Right lung (tissue), 5 donors: ENCODE data around the gene BCAR3. TPM values are rescaled to one million over a fixed set of nuclear protein-coding genes. Genes with fewer than 3 reads are reported as not detected.
"Not testable (repeated sequence)": the region's sequence is repeated elsewhere in the genome, so short reads cannot be mapped to it uniquely, and the experiment has no call there.

ENCODE experiments used
- DNase-seq, 2 donors: peaks; one replicate each; pipeline ENCODE4 v3.0.0-alpha.2; 2013
- polyA plus RNA-seq, 5 donors: library from polyadenylated mRNA; unstranded; fragments of 120-200 nt; gene quantifications; one replicate each; pipeline versions ENCODE4 v1.2.1 to v1.2.3, GENCODE V29; 2013; ENCODE audit warnings: inconsistent platforms in 1 of 5, low replicate concordance in 1 of 5; ENCODE audit not compliant: insufficient read length in 5 of 5, insufficient read depth in 1 of 5

The BCAR3 gene
- polyA plus RNA-seq, 5 donors, result 15.6 to 20.0 (median 17.6) TPM

- no peak for DNase-seq
Measured at GRCh38 chr1:93599479-93599878, 82.2 kb downstream of the BCAR3 start.

DNA sequence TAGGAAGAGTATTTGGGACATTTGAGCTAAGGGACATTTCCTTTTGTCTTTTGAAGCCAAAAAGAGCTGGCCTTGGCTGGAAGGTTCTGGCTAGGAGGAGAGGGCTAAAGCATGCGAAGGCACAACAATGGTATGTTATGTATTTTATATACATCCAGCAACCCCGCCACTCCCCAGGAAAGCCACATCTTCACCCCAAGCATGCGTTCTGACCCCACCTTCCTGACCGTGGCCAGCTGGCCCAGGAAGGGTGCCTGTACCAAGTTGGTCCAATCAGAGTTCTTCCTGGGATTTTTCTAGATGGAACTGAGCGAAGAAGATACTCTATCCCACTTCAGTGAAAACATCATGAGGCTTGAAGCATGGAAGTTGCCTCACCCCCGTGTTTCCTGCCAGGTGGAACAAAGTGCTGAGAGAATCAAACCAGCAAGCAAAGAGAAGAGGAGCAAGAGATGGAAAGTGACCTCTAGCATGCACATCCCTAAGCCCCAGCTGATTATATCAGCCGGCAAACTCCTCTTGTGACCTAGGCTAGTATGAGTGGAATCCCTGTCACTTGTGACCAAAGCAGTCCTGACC is 82.7 kb downstream of the BCAR3 start:
- no peak for DNase-seq

- no peak for DNase-seq
Measured at GRCh38 chr1:93598396-93598795, 83.2 kb downstream of the BCAR3 start.

DNA sequence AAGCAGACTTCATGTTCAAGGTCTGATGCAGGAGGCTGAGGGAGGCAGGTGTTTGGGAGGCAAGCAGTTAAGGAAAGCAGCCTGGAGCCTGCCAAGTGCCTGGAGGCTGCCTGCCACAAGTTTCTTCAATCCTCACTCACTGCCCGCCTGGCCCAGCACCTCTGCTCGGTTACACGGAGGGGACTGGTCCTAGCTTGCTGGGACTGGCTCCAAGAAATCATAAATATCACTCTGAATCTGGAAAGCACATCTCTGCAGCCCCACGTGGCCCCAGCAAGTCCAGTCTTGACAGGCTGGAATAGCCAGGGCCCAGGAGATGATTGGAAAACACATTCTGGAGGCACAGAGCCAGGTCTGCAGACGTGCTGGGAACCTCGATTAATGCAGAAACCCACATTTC is 83.9 kb downstream of the BCAR3 start:
- peak in 1 of 2 donors; percentile 36 for DNase-seq

- DNase-seq, result no peak
Measured at GRCh38 chr1:93596329-93597089, 85.1 kb downstream of the BCAR3 start.

DNA sequence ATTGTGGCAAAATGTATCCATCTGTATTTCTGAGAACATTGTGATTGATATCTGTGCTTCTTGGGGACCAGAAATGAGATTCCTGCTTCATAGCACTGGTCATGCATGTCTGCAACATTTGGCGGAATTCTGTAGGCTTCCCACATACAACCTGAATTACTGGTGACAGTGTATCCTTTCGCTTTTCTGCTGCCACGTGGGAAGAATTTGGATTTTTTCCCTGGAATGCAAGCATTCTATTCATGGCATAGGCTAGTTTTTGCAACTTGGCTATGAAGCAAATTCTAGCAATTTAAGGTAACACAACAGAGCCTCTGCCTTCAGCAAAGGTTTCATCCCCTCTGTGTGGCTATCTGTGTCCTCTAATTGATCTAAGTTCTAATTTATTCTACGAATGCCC is 85.9 kb downstream of the BCAR3 start:
- no peak for DNase-seq

DNA sequence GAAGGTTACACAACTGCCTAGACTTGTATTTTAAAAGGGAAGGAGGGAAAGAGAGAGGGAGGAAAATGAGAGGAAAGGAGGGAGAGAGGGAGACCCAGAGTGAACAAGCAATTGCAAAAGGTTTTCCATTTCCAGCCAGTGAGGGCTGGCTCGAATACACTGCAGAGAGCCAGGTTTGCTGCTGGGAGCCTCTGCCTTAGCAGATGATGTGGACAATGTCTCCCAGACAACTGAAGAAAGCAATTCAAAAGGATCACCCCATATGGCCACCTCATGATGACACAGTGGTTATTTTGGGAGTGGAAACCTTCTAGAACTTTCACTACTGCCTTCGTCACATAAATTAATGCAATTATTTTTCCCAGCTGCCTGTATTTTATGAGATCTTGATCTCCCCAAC is 86.4 kb downstream of the BCAR3 start:
- no peak for DNase-seq

DNA sequence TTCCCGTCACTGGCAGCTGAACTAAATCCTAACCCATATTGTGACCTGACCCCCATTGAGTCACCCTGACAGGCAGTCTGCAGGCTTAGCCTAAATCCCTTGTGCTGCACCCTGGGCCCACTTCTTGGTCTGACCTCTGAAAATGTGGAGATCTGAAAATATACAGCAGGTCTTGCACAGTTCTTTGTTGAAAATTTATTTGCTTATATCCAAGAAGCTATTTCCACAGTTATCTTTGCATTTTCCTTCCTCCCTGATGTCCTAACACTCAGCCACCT is 87.1 kb downstream of the BCAR3 start:
- DNase-seq, result no peak

DNA sequence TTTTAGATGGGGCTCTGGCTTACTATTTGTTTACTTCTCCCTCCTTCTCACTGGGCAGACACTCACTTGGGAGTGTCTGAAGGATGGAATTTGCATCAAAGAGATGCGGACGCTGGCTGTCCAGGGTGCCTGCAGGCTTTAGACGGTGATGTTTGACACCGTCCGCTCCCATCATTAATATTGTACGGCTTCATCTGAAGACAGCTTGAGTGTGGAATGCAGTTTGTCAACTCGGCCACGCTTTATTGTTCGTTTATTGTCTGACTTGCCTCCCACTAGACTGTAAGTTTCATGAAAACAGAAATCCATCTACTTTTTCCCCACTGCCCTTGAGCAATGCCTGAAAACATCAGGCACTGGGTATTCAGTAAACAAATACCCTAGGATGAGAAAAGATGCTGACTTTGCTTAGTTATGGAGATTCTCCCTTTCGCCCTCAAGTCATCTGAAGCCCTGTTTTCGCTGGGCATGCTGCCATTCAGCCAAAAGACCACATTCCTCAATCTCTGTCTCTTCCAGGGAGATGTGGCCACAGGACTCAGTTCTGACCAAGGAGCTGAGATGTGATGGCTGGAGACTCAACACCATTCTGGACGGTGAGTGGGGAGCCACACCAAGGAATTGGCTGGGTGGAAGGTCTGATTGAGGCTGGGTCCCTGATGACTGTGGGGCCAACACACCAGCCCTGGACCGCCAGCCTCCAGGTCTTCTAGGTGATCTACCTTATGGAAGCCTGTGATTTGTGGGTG is 87.6 kb downstream of the BCAR3 start:
- no peak for DNase-seq

- DNase-seq, result no peak
Measured at GRCh38 chr1:93592551-93592949, 89.1 kb downstream of the BCAR3 start.

DNA sequence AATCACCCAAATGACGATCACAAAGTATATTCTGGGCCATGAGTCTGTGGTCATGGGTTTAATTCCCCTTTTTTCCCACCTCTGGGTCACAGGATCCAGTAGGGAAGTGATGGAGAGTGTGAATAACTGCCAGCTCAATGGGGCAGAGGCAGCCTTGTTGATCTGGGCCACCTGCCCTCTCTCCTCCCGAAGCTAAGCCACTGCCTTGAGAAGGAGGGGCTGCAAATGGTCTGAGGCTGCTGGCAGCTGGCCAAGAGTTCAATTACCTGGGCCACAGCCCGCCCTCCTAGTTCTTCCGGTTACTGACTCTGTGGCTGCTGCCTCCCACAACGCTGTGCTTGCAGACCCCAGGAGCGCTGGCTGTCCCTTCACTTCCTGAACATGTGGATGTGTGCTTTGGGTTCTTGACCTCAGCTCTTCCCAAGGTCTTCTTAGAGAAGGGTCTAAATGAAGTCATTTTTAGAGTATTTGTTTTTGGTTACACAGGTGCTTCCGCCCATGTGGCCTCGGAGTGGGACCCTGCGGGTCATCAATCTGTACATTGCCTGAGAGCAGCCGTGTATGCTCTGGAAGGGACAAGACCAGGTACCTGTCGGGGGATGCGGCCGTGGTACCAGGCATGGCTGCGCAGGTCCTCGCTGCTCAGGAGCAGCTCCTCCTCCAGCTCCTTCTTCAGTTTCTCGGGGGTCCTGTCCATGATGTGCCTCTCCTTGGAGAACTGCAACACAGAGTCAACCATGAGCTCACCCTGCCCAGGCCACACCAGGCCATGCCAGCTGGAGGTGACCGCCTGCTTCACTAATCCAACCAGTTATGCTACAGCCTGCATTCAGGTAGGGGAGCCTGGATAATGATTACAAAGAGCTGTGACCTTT is 89.7 kb downstream of the BCAR3 start:
- DNase-seq, result peak; percentile 44 to 47

DNA sequence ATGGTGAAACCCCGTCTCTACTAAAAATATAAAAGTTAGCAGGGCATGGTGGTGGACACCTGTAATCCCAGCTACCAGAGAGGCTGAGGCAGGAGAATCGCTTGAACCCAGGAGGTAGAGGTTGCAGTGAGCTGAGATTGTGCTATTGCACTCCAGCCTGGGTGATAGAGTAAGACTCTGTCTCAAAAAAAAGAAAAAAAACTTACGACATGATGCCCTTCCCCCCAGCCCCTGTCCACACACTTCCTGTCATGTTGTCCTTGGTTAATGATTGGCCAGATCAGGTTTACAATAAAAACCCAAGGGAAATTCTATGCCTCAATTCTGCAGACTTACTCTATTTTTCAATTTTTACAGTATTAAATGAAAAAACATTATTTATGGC is 90.4 kb downstream of the BCAR3 start:
- DNase-seq, result not testable (repeated sequence)

- no peak for DNase-seq
Measured at GRCh38 chr1:93588955-93589354, 92.7 kb downstream of the BCAR3 start.

DNA sequence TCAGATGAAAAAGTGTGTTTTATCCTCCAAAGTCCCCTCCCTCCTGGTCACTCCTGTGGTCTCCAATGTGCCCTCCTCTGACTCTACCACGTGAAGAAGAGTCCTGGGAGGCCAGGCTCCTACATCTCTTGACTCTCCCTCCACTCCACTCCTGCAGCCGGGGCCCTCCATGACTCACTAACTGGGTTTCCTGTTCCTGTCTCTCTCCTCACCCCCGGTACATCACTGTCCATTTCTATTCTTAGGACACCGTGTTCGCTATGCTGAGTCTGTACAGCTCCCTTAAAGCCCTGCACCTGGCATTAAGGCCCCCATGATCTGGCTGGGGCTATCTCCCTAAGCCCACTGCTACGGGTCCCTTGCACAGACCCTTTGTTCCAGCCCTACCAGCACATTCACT is 93.4 kb downstream of the BCAR3 start:
- no peak for DNase-seq

DNA sequence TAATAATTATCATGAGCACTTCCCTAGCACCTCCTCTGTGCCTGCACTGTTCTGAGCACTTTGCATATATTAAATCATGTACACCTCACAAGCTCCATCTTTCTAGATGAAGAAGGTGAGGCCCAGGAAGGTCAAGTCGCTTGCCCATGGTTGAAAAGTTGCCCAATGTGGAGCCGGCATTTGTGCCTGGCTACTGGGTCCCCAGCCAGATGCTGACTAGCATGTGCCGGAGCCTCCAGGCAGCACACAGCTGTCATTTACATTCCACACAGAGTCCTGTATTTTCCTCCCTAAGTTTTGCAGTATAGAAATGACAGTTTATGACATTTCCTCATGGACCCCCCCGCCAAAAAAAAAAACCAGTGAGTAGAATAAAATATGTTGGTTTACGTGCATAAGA is 94.3 kb downstream of the BCAR3 start:
- no peak for DNase-seq

DNA sequence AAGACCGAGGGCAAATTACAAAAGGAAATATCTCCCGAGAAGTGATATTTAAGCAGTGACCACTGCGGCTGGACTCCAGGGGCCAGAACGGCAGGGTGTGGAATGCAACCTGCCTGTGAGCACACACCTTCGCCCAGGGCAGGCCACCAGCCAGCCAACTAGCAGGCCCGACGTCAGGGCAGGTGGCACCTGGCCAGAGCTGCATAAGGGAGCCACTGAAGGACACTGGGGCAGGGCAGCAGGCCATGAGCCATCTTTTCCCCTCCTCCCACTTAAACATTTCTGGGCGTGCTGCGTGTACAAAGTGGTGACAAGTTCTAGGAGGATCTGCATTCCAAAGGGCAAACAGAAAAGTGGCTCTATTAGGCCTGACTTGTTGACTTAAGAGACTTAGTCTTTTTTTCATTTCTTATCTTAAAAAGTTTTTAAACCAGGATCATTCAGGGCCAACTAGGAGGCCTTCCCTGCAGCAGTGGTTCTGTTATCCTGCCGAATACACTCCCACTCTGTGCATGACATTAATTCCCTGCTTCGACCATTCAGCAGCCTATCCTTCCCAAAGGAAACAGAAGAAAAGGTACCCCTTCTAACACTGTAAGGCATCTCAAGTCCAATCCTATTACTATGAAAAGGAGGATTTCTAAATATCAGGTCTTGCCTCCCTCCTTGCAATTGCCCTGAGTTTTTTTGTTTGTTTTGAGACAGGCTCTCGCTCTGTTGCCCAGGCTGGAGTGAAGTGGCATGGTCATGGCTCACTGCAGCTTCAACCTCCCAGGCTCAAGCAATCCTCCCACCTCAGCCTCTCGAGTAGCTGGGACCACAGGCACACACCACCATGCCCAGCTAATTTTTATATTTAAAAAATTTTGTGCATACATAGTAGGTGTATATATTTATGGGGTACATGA is 96.3 kb downstream of the BCAR3 start:
- DNase-seq, result peak; percentile 55 to 67

DNA sequence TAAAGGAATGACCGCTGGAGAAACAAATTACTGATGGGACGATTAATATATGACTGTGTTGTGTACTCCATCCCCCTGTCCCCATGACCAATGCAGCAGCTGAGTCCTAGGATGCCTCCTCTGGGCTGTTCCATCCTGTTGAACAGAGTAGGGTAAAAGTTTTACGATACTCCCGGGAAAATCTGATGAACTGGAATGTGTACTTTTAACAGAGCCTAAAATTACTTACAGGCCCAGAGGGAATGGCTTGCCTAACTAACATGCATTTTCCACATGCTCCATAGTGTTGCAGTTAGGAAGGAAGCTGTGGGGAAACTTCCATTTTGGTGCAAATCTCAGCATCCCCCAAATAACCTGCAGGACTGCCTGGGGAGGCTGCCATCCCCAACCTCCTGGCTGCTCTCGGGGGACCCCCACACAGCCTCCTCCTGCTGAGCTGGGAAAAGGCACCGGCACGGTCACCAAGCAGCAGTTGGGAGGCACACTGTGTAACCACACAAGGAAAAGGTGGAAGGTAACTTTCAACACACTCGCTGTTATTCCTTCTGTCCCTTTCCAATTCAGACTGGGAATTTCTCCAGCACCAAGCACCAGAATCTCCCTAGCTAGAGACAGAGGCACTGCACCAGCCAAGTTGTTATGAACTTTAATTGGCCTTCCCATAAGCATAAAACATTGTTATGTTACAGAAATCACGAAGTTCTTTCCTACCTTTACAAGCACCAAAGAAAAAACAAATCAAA is 97.2 kb downstream of the BCAR3 start:
- no peak for DNase-seq

DNA sequence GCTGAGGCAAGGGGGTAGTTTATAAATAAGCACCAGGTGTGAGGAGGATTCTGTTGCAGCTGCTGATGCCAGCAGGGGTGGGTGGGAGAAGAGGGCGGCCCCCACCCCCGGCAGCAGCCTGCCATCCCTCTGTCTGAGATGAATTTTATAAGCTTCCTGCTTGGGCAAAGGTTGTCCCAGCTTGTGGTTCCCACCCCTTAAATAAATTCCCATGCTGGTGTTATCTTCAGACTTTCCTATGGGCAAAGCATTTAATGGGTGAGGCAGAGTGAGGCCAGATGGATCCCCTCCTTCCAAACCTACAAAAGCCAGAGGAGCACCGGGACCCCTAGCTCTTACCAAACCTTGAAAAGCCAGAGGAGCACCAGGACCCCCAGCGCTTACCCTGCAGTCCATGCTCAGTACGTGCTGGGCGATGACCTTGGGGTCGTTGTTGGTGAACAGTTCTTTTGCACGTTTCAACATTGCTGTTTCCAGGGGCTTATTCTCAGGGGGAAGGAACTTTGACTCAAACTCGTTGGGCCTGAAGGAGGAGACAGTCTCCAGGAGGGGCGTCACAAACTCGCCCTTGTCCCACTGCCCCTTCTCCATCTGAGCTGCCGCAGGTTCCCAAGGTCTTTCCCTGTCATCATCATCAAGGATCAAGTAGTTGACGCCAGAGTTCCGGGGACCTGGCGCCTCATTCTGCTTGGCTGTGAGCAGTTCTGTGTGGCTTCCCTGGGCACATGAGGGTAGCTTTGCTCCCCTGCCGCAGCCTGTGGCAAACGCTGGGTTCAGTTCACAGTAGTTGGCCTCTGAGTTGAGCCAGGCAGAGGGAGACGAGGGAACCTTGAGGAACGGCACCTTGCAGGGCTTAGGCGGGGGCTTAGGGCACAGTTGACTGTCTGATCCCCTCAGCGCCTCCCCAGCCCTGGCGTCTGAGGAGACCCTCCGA is 99.5 kb downstream of the BCAR3 start:
- no peak for DNase-seq

GRCh38 chr1:93579891-93580290 is 101.7 kb downstream of the BCAR3 start:
- no peak for DNase-seq
